Sigmoid colon (tissue), 4 donors: ENCODE data around the gene VAV3.

ENCODE experiments used
- EP300 ChIP-seq, 4 donors: sonication (generic); formaldehyde crosslinking; IDR thresholded peaks; one replicate each; pipeline ENCODE4 v1.6.1; 2017; ENCODE audit warnings: antibody characterized with exemption in 4 of 4
- POLR2A ChIP-seq, 2 donors: fragments of 450-650 bp; IDR thresholded peaks; one replicate each; pipeline ENCODE4 v1.6.1; 2016; ENCODE audit warnings: antibody characterized with exemption in 2 of 2, mild to moderate bottlenecking in 2 of 2, moderate library complexity in 2 of 2
- TF ChIP-seq, protein P1 (sequence below), 4 experiments: fragments of 450-650 bp in 3 of 4; fragments of 200-600 bp in 1 of 4; IDR thresholded peaks; one replicate each; pipeline ENCODE4 v1.5.1; 2016 to 2019; ENCODE audit warnings: antibody characterized with exemption in 4 of 4, mild to moderate bottlenecking in 3 of 4, moderate library complexity in 2 of 4

DNA sequence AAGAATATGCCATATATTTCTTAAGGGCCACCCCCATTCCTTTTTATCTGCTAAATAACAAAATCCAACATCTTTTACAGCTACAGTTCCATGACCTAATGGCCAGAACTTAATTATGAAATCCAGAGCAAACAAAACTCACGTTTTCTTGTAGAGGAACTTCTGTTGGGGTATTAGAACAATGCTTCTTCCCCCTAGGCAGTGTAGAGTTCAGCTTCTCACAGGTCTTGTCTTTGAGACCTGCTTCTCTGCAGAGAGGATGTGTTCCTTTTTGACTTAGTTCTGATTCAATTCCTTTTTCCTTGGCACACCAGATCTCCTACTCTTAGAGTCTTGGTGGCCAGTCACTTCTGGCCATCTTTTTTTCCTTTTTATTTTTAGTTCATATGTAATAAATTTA is 22.2 kb downstream of the VAV3 start:
- TF ChIP-seq, protein P1, sequence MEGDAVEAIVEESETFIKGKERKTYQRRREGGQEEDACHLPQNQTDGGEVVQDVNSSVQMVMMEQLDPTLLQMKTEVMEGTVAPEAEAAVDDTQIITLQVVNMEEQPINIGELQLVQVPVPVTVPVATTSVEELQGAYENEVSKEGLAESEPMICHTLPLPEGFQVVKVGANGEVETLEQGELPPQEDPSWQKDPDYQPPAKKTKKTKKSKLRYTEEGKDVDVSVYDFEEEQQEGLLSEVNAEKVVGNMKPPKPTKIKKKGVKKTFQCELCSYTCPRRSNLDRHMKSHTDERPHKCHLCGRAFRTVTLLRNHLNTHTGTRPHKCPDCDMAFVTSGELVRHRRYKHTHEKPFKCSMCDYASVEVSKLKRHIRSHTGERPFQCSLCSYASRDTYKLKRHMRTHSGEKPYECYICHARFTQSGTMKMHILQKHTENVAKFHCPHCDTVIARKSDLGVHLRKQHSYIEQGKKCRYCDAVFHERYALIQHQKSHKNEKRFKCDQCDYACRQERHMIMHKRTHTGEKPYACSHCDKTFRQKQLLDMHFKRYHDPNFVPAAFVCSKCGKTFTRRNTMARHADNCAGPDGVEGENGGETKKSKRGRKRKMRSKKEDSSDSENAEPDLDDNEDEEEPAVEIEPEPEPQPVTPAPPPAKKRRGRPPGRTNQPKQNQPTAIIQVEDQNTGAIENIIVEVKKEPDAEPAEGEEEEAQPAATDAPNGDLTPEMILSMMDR (IDR thresholded peaks at IDR 0.05), result no peak
- TF ChIP-seq POLR2A (IDR thresholded peaks at IDR 0.05), result no peak
- TF ChIP-seq EP300 (IDR thresholded peaks at IDR 0.05), result no peak
